OCI-M1 (cell line): Measurements from ENCODE around the gene KPNA5.
A peak's percentile ranks its signal among the peaks of the same experiment; 100 is the strongest.
"Not testable (repeated sequence)": the region's sequence is repeated elsewhere in the genome, so short reads cannot be mapped to it uniquely, and the experiment has no call there.

Experiments
- DNase-seq: peaks from one replicate; lab custom pipeline; 2025; lab: John Stamatoyannopoulos, UW

Gene KPNA5

GRCh38 chr6:116680880-116681672 lies at the start of gene KPNA5:
Gene KPNA5, plus strand, starts transcription at chr6:116681211. Its CDS starts 124 bp downstream, at chr6:116681335.
- peak; percentile 98 for DNase-seq

GRCh38 chr6:116631379-116631990 lies 49.5 kb upstream of the KPNA5 start:
- no peak for DNase-seq

GRCh38 chr6:116633685-116634084 lies 47.3 kb upstream of the KPNA5 start:
- DNase-seq, result no peak

GRCh38 chr6:116648156-116648555 lies 32.9 kb upstream of the KPNA5 start:
- DNase-seq, result no peak

GRCh38 chr6:116649129-116649528 lies 31.9 kb upstream of the KPNA5 start:
- DNase-seq, result no peak

- no peak for DNase-seq
Observed at GRCh38 chr6:116651916-116652315, 29.1 kb upstream of the KPNA5 start.

GRCh38 chr6:116661594-116661993 lies 19.4 kb upstream of the KPNA5 start:
- DNase-seq, result peak; percentile 21

- DNase-seq, result peak; percentile 23
Observed at GRCh38 chr6:116662202-116662601, 18.8 kb upstream of the KPNA5 start.

- no peak for DNase-seq
Observed at GRCh38 chr6:116663308-116663707, 17.7 kb upstream of the KPNA5 start.

GRCh38 chr6:116664169-116664568 lies 16.8 kb upstream of the KPNA5 start:
- DNase-seq, result not testable (repeated sequence)

- DNase-seq, result no peak
Observed at GRCh38 chr6:116665464-116665863, 15.5 kb upstream of the KPNA5 start.

GRCh38 chr6:116666869-116667268 lies 14.1 kb upstream of the KPNA5 start:
- DNase-seq, result peak; percentile 62

- peak; percentile 82 for DNase-seq
Observed at GRCh38 chr6:116667623-116668022, 13.4 kb upstream of the KPNA5 start.

- DNase-seq, result no peak
Observed at GRCh38 chr6:116672306-116672705, 8.7 kb upstream of the KPNA5 start.

GRCh38 chr6:116676021-116676420 lies 5.0 kb upstream of the KPNA5 start:
- DNase-seq, result no peak

GRCh38 chr6:116682334-116682712 lies 1.3 kb downstream of the KPNA5 start:
- DNase-seq, result peak; percentile 80

GRCh38 chr6:116685437-116685993 lies 4.5 kb downstream of the KPNA5 start:
- no peak for DNase-seq

- DNase-seq, result not testable (repeated sequence)
Observed at GRCh38 chr6:116686475-116687101, 5.6 kb downstream of the KPNA5 start.

GRCh38 chr6:116691154-116691553 lies 10.1 kb downstream of the KPNA5 start:
- no peak for DNase-seq

- not testable (repeated sequence) for DNase-seq
Observed at GRCh38 chr6:116692873-116693272, 11.9 kb downstream of the KPNA5 start.

GRCh38 chr6:116693275-116693674 lies 12.3 kb downstream of the KPNA5 start:
- DNase-seq, result not testable (repeated sequence)

GRCh38 chr6:116695401-116695800 lies 14.4 kb downstream of the KPNA5 start:
- DNase-seq, result peak; percentile 92

- DNase-seq, result peak; percentile 84
Observed at GRCh38 chr6:116697480-116697879, 16.5 kb downstream of the KPNA5 start.
